Suppressor macrophage (primary cell): ENCODE results near the gene SNRNP48.

Experiments used
- DNase-seq, 4 experiments: peaks; one replicate each; pipeline ENCODE4 v3.0.0-alpha.2; 2020 to 2022

The SNRNP48 gene

DNA sequence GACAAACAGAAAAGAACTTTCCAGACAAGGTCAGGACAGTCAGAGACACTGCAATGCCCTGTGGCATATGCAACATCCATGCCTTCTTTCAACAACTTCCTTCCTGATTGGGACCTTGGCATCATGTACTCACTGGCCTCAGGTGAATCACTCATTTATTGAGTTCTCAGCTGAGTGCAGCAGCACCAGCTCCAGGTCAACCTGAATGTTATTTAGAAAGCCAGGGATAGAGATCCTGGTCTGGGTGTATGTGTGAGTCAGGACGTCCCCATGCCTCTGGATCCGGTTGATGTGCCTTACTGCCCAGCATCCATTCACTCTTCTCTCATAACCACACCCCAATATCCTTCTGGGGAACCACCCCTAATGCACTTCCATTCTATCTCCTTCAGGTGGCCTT is 54.4 kb downstream of the SNRNP48 start:
- DNase-seq: peak in 3 of 4 experiments; percentile 10 to 28 (median 27)

DNA sequence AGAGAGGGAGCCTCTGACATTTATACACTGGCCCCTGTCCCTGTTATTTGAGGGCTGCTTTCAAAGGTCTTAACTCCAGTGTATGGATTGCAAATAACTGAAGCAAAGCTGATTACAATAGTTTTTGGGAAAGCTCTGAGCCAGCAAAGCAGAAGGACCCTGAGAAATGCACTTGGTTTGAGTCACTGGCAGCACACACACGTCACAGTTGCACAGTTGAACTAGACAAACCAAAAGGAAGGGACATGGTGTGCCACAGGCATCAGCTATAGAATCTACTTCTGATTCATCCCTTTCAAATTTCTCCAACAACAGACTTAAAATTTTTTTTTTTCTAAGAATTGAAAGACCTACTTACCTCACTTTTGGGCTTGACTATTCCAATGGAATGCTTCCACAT is 56.4 kb downstream of the SNRNP48 start:
- DNase-seq: no peak

DNA sequence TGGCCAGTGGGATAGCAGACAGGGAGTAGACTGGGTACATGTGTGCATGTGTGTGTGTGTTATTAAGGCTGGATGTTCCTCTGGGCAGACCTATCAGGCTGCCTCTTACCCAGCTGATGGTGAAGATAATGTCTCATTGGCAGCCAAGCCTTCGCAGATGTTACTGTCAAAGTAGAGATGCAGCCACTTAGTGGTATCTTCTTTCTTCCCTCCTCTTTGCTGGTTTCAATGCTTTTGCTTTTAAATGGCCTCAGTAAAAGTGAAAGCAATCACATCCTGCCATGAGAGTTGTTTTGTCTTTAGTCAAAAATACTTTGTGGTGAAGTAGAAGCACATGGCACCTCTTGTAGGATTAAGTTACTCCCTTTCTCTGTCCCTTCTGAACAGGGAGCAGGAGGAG is 57.5 kb downstream of the SNRNP48 start:
- no peak for DNase-seq

DNA sequence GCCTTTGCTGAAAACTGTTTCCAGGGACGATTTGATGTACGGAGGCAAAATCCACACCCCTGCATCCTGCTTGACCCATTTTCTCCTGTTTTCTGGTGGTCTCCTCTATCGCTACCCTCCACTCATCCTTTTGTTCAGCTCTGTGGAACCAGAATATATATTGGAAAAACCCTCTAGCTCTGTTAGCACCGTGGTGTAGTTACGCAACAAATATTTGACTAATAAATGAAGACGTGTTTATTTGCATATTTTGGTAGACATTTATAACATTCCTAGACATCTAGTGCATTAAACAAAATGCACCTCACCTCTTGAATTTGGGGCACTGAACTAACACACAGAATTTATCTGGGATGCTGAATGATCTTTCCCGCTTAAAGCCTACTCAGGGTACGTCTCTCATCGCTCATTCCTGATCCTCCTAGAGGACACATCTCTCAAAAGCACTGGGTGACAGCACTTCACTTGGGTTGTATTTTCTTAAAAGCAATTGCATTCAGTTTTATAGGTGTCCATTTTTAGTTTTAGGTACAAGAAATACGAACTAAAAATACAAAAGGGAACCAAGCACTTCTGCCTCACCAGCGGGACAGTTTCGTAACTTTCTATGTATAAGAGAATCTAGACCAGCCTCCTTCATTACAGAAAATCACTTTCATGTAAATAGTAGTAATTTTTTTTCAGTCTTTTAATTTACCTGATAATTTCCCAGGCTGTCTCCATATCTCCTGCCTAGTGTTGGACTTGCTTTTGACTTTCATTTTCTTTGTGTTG is 59.2 kb downstream of the SNRNP48 start:
- peak; percentile 28 to 74 (median 46) for DNase-seq

DNA sequence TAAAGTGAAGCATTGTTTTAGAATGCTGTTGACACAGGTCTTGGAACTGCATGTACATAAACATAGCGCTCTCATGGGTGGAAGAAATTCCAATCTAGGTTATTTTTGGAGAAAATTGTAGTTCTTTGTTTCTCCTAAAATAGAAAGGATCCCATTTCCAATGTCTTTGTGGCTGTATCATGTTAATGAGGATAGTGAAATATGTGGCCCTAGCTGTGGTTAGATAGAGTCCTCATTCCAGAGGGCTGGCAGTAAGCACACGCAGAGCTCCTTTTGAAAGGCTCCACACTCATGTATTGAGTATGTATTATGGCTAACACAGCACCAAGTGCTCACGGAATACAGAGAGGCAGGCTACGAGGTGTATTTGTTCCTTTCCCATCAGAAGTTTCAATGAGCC is 60.9 kb downstream of the SNRNP48 start:
- DNase-seq: no peak

DNA sequence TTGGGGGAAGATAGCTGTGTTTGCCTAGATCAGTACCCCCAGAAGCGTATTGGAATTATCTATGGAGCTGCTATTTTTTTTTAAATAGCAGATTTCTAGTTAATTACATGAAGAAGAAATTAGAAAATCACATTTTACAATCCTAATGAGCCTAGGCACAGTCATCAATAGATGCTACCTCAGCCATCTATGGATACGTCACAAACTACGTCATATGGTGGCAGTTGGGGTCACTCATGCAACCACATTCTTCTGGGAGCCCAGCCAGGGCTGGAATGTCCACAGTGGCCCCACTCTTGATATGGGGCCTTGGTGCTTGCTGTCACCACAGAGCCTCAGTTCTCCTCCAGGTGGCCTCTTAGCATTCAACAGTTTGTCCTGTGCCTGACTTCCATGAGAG is 63.0 kb downstream of the SNRNP48 start:
- no peak for DNase-seq

DNA sequence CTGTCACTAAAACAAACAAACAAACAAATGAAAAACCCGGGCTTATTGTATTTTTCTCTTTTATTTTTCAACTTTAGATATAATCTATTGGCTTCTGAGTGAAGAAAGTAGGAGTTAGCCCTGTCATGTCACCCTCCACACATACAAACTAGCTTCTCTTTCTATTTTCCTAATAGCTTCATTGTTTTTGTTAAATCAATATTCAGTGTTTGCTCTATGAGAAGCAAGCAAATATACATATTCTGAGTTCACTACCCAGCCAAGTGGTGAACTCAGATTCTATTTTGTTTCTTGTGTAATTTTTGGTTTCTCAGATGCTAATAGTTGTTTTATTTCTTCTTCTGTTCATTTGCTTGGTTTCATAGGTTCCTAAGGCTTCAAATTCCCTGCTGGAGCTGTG is 66.4 kb downstream of the SNRNP48 start:
- no peak for DNase-seq

DNA sequence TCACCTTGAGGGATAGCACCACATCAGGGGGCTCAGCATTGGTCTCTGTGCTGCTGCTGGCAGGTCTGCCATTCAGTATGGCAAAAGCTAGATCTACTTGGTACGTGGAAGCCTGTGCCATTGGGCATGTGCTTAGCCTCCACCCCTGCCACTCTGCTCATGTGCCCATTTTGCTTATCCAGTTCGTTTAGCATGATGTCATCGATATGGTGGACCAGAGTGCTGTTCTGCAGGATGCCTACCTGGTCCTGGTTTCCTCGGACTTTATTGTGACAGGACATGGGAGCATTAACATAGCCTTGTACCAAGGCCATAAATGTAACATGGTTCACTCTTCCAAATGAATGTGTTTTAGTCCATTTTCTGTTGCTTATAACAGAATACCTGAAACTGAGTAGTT is 68.5 kb downstream of the SNRNP48 start:
- DNase-seq: no peak

DNA sequence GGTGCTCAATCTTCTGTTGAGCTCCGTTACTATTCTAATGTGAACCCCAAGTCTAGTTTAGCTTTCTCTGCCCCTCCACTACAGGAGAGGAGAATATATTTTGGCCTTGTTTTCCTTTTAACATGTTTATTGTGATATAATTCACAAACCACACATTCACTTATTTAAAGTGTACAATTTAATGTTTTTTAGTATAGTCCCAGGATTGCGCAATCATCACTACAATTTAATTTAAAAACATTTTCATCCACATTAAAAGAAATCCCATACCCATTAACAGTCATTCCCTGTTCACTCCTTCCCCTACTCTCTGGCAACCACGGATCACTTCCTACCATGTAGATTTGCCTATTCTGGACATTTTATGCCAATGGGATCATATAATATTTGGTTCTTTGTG is 71.4 kb downstream of the SNRNP48 start:
- no peak for DNase-seq
